AG04450 (cell line): ENCODE data around the gene PRUNE2. TPM values are rescaled to one million over a fixed set of nuclear protein-coding genes. Genes with fewer than 3 reads are reported as not detected.

ENCODE experiments used
- CTCF ChIA-PET: fragments of 300-600, 350-600 bp; formaldehyde crosslinking; extraction: SDS; loops from one replicate; lab custom pipeline; 2022; ENCODE audit warnings: antibody characterized with exemption, inconsistent platforms; lab: Charles Lee
- POLR2A ChIA-PET: fragments of 350-600 bp; formaldehyde crosslinking; extraction: SDS; loops from one replicate; lab custom pipeline; 2021; ENCODE audit warnings: antibody characterized with exemption, inconsistent platforms; lab: Yijun Ruan, JAX
- DNase-seq: peaks from one replicate; pipeline ENCODE4 v3.0.0-alpha.2; 2011; ENCODE audit warnings: low read depth, low spot score
- H3K27ac ChIP-seq: one replicate; pipeline ENCODE4 v1.5.1; 2012; ENCODE audit warnings: low read depth, low read length, control low read depth
- H3K27me3 ChIP-seq: one replicate; pipeline ENCODE4 v1.6.0; 2012; ENCODE audit warnings: low read length; ENCODE audit not compliant: control insufficient read depth, insufficient read depth
- H3K4me3 ChIP-seq: 2 replicates; pipeline ENCODE4 v1.5.1; 2011; ENCODE audit warnings: mild to moderate bottlenecking, low read depth, low read length, control low read depth
- H3K9me3 ChIP-seq: 2 replicates; pipeline ENCODE4 v1.5.1; 2012; ENCODE audit warnings: low read length; ENCODE audit not compliant: control insufficient read depth, insufficient read depth
- CTCF ChIP-seq: IDR thresholded peaks from 2 replicates; pipeline ENCODE4 v1.5.1; 2011; ENCODE audit warnings: low read depth, low read length, control low read depth, inconsistent platforms
- polyA plus RNA-seq: library from polyadenylated mRNA; depleted of rRNA; stranded (reverse); fragments of >200 nt; gene quantifications from 2 replicates; pipeline ENCODE4 v1.2.3, GENCODE V29; 2011

PRUNE2 gene
- polyA plus RNA-seq, 1 experiment: 1.1 TPM

GRCh38 chr9:76787677-76788076, 118.2 kb downstream of the PRUNE2 start:
- POLR2A ChIA-PET: no interaction called here

GRCh38 chr9:76785501-76785900, 120.4 kb downstream of the PRUNE2 start:
- Histone ChIP-seq H3K4me3 (no peak overlapping the region), H3K27me3 (no peaks in the 10 kb centered on the region), H3K27ac (no peak overlapping the region), H3K9me3 (no peaks in the 10 kb centered on the region)
- POLR2A ChIA-PET: no interaction called here
- CTCF ChIA-PET: interaction anchor here (1.0 kb wide), 1 partner anchor 211 kb away, joined by 4 read pairs; no protein-coding TSS in a partner anchor
- DNase-seq: no peak
- TF ChIP-seq CTCF: no peak

More at GRCh38 chr9:76787677-76788076, 118.2 kb downstream of the PRUNE2 start:
- CTCF ChIA-PET: no interaction called here
- Histone ChIP-seq H3K4me3 (no peak overlapping the region), H3K27me3 (no peaks in the 10 kb centered on the region), H3K9me3 (no peaks in the 10 kb centered on the region), H3K27ac (no peak overlapping the region)
- no peak for TF ChIP-seq CTCF
- DNase-seq: no peak

GRCh38 chr9:76784881-76785280, 121.0 kb downstream of the PRUNE2 start:
- Histone ChIP-seq H3K9me3 (no peaks in the 10 kb centered on the region), H3K27ac (no peak overlapping the region), H3K27me3 (no peaks in the 10 kb centered on the region), H3K4me3 (no peak overlapping the region)
- DNase-seq: no peak
- no peak for TF ChIP-seq CTCF
- POLR2A ChIA-PET: no interaction called here
- CTCF ChIA-PET: interaction anchor here (1.0 kb wide), 1 partner anchor 212 kb away, joined by 4 read pairs; no protein-coding TSS in a partner anchor

- Histone ChIP-seq H3K4me3 (no peak overlapping the region), H3K9me3 (no peaks in the 10 kb centered on the region), H3K27me3 (peaks cover 4% of the 10 kb centered on the region), H3K27ac (no peak overlapping the region)
- POLR2A ChIA-PET: no interaction called here
- TF ChIP-seq CTCF: no peak
- no peak for DNase-seq
- CTCF ChIA-PET: interaction anchor here (1.1 kb wide), 1 partner anchor 11 kb away, joined by 4 read pairs; no protein-coding TSS in a partner anchor
Measured at GRCh38 chr9:76772686-76773445, 133.0 kb downstream of the PRUNE2 start.

GRCh38 chr9:76766126-76766525, 139.8 kb downstream of the PRUNE2 start:
- no peak for TF ChIP-seq CTCF
- DNase-seq: no peak
- Histone ChIP-seq H3K9me3 (no peaks in the 10 kb centered on the region), H3K27me3 (peaks cover 4% of the 10 kb centered on the region), H3K27ac (no peak overlapping the region), H3K4me3 (no peak overlapping the region)
- CTCF ChIA-PET: interaction anchor here (0.5 kb wide), 1 partner anchor 611 kb away, joined by 3 read pairs; no protein-coding TSS in a partner anchor
- POLR2A ChIA-PET: no interaction called here
